ENCODE results near the gene SUCLG1. TPM values are rescaled to one million over a fixed set of nuclear protein-coding genes. Genes with fewer than 3 reads are reported as not detected.

The SUCLG1 gene
- polyA plus RNA-seq, 4 donors, result 224 to 777 (median 361) TPM

DNA sequence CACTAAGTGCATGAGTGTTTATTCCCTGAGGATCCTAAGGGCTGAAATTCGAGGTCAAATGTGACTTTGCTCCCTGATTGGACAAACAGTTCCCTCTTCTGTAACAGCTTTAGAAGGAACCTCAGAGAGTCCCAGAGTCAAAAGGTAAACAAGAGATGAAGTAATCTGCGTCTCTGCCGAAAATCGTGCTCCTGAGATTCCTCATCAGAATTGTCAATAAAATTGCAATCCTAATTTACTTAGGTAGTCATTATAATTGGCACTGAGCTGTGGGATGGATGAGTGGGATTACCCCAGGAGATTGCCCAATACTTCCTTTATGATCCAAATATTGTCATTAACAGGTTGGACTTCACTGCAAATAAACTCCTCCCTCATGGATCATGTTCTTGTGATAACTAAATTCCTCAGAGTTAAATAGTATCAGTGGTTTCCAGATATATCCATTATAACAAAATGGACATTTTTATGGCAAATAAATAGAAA is 907 bp upstream of the SUCLG1 start:
- Histone ChIP-seq H3K36me3 (ENCODE audit: control insufficient read depth in 3 of 3, insufficient read depth in 2 of 3, low read depth in 1 of 3, low read length in 3 of 3) (no peaks in the 10 kb centered on the region), H3K4me3 (ENCODE audit: low read depth in 1 of 3, low read length in 3 of 3) (peak overlapping the region in 2 of 3 donors; percentile 87 to 90), H3K27me3 (ENCODE audit: control insufficient read depth in 3 of 3, insufficient read depth in 3 of 3, low read length in 3 of 3) (no peaks in the 10 kb centered on the region), H3K4me1 (ENCODE audit: control insufficient read depth in 3 of 3, insufficient read depth in 2 of 3, low read depth in 1 of 3, low read length in 2 of 3) (peaks cover 3 to 34% (median 4%) of the 10 kb centered on the region in 3 donors), H3K27ac (ENCODE audit: low read depth in 1 of 3, low read length in 2 of 3) (peak overlapping the region in 1 of 3 donors; percentile 97), H3K9me3 (ENCODE audit: control insufficient read depth in 2 of 2, insufficient read depth in 1 of 2, low read depth in 1 of 2, low read length in 1 of 2) (no peaks in the 10 kb centered on the region)
- DNase-seq, result peak; percentile 33 to 56
- no peak for FAIRE-seq
- WGBS, 3 donors, result 5 to 13% (median 5%) methylated on average over 4 of the region's 4 CpGs

GRCh38 chr2:84458551-84459017 is 496 bp downstream of the SUCLG1 start:
- peaks cover 2 to 3% (median 3%) of the 10 kb centered on the region in 3 donors for H3K36me3 ChIP-seq (ENCODE audit: control insufficient read depth in 3 of 3, insufficient read depth in 2 of 3, low read depth in 1 of 3, low read length in 3 of 3)
- peaks cover 4 to 34% (median 6%) of the 10 kb centered on the region in 3 donors for H3K4me1 ChIP-seq (ENCODE audit: control insufficient read depth in 3 of 3, insufficient read depth in 2 of 3, low read depth in 1 of 3, low read length in 2 of 3)
- peak overlapping the region; percentile 87 to 90 (median 89) for H3K4me3 ChIP-seq (ENCODE audit: low read depth in 1 of 3, low read length in 3 of 3)
- WGBS, 3 donors, result 0% methylated on average over 16 of the region's 16 CpGs
- peak overlapping the region; percentile 72 to 97 (median 87) for H3K27ac ChIP-seq (ENCODE audit: low read depth in 1 of 3, low read length in 2 of 3)
- H3K27me3 ChIP-seq (ENCODE audit: control insufficient read depth in 3 of 3, insufficient read depth in 3 of 3, low read length in 3 of 3), result no peaks in the 10 kb centered on the region
- FAIRE-seq, result no peak
- no peaks in the 10 kb centered on the region for H3K9me3 ChIP-seq (ENCODE audit: control insufficient read depth in 2 of 2, insufficient read depth in 1 of 2, low read depth in 1 of 2, low read length in 1 of 2)
- DNase-seq, result peak; percentile 14 to 61

DNA sequence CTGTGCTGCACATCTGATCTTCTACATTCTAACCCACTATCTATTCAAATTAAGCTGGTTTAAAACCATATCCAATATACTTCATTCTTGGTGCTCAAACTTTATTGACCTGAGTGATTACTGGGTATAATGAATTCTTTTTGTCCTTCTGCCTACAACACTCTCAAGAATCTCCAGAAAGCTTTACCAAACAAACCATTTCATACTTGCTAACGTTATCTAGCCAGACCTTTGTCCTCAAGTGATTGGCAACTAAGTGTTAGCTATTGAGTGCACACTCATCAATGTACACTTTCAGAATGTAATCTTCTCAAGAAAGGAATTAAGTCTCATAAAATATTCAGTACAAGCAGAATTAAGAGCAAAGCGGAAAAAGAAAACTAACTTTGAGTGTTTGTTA is 1.4 kb downstream of the SUCLG1 start:
- peaks cover 3 to 6% (median 4%) of the 10 kb centered on the region in 3 donors for H3K36me3 ChIP-seq (ENCODE audit: control insufficient read depth in 3 of 3, insufficient read depth in 2 of 3, low read depth in 1 of 3, low read length in 3 of 3)
- H3K27ac ChIP-seq (ENCODE audit: low read depth in 1 of 3, low read length in 2 of 3), result peak overlapping the region in 2 of 3 donors; percentile 34 to 97
- DNase-seq (peak; percentile 66 to 78), FAIRE-seq (no peak)
- peaks cover 4 to 32% (median 6%) of the 10 kb centered on the region in 3 donors for H3K4me1 ChIP-seq (ENCODE audit: control insufficient read depth in 3 of 3, insufficient read depth in 2 of 3, low read depth in 1 of 3, low read length in 2 of 3)
- 11 to 43% (median 39%) methylated on average over 2 of the region's 2 CpGs for WGBS, 3 donors
- peak overlapping the region in 2 of 3 donors; percentile 87 to 90 for H3K4me3 ChIP-seq (ENCODE audit: low read depth in 1 of 3, low read length in 3 of 3)
- H3K9me3 ChIP-seq (ENCODE audit: control insufficient read depth in 2 of 2, insufficient read depth in 1 of 2, low read depth in 1 of 2, low read length in 1 of 2), result no peaks in the 10 kb centered on the region
- no peaks in the 10 kb centered on the region for H3K27me3 ChIP-seq (ENCODE audit: control insufficient read depth in 3 of 3, insufficient read depth in 3 of 3, low read length in 3 of 3)

DNA sequence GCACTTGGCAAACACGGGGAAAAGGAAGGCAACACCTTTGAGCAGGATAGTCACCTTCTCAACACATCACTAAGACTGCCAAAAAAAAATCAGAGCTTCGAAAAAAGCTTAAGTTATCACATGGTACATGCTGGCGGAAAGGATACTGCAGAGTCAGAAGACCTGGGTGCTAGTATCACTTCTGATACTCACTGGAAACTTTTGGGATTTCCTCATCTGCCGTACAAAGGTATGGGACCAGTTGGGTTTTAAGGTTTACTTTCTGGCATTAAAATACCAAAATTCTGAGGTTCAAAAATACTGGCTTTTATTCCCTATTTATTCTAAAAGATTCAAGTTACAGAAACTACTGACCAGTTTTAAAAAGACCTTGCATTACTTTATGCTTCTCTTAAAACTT is 2.9 kb downstream of the SUCLG1 start:
- WGBS, 3 donors, result 63 to 66% (median 65%) methylated on average over 4 of the region's 4 CpGs
- FAIRE-seq, result no peak
- H3K4me1 ChIP-seq (ENCODE audit: control insufficient read depth in 3 of 3, insufficient read depth in 2 of 3, low read depth in 1 of 3, low read length in 2 of 3), result peaks cover 3 to 21% (median 4%) of the 10 kb centered on the region in 3 donors
- H3K27me3 ChIP-seq (ENCODE audit: control insufficient read depth in 3 of 3, insufficient read depth in 3 of 3, low read length in 3 of 3), result no peaks in the 10 kb centered on the region
- peaks cover 3 to 6% (median 4%) of the 10 kb centered on the region in 3 donors for H3K36me3 ChIP-seq (ENCODE audit: control insufficient read depth in 3 of 3, insufficient read depth in 2 of 3, low read depth in 1 of 3, low read length in 3 of 3)
- no peak for DNase-seq
- no peaks in the 10 kb centered on the region for H3K9me3 ChIP-seq (ENCODE audit: control insufficient read depth in 2 of 2, insufficient read depth in 1 of 2, low read depth in 1 of 2, low read length in 1 of 2)
- H3K27ac ChIP-seq (ENCODE audit: low read depth in 1 of 3, low read length in 2 of 3), result peak overlapping the region in 1 of 3 donors; percentile 40
- no peak overlapping the region for H3K4me3 ChIP-seq (ENCODE audit: low read depth in 1 of 3, low read length in 3 of 3)

- no peaks in the 10 kb centered on the region for H3K9me3 ChIP-seq (ENCODE audit: control insufficient read depth in 2 of 2, insufficient read depth in 1 of 2, low read depth in 1 of 2, low read length in 1 of 2)
- no peak for FAIRE-seq
- 91 to 97% (median 91%) methylated on average over 2 of the region's 2 CpGs for WGBS, 3 donors
- DNase-seq, result no peak
- H3K4me1 ChIP-seq (ENCODE audit: control insufficient read depth in 3 of 3, insufficient read depth in 2 of 3, low read depth in 1 of 3, low read length in 2 of 3), result peaks cover 7 to 10% (median 7%) of the 10 kb centered on the region in 3 donors
- H3K4me3 ChIP-seq (ENCODE audit: low read depth in 1 of 3, low read length in 3 of 3), result no peak overlapping the region
- H3K27ac ChIP-seq (ENCODE audit: low read depth in 1 of 3, low read length in 2 of 3), result no peak overlapping the region
- H3K27me3 ChIP-seq (ENCODE audit: control insufficient read depth in 3 of 3, insufficient read depth in 3 of 3, low read length in 3 of 3), result no peaks in the 10 kb centered on the region
- peaks cover 3 to 9% (median 4%) of the 10 kb centered on the region in 3 donors for H3K36me3 ChIP-seq (ENCODE audit: control insufficient read depth in 3 of 3, insufficient read depth in 2 of 3, low read depth in 1 of 3, low read length in 3 of 3)
These were observed 4.5 kb downstream of the SUCLG1 start for GRCh38 chr2:84454581-84454980.

GRCh38 chr2:84452624-84453023 is 6.5 kb downstream of the SUCLG1 start:
- WGBS, 3 donors, result 90 to 97% (median 94%) methylated on average over 3 of the region's 3 CpGs
- no peaks in the 10 kb centered on the region for H3K9me3 ChIP-seq (ENCODE audit: control insufficient read depth in 2 of 2, insufficient read depth in 1 of 2, low read depth in 1 of 2, low read length in 1 of 2)
- H3K4me1 ChIP-seq (ENCODE audit: control insufficient read depth in 3 of 3, insufficient read depth in 2 of 3, low read depth in 1 of 3, low read length in 2 of 3), result peaks cover 7 to 10% (median 9%) of the 10 kb centered on the region in 3 donors
- H3K36me3 ChIP-seq (ENCODE audit: control insufficient read depth in 3 of 3, insufficient read depth in 2 of 3, low read depth in 1 of 3, low read length in 3 of 3), result peaks cover 4 to 12% (median 4%) of the 10 kb centered on the region in 3 donors
- no peak overlapping the region for H3K27ac ChIP-seq (ENCODE audit: low read depth in 1 of 3, low read length in 2 of 3)
- DNase-seq (no peak), FAIRE-seq (no peak)
- H3K27me3 ChIP-seq (ENCODE audit: control insufficient read depth in 3 of 3, insufficient read depth in 3 of 3, low read length in 3 of 3), result no peaks in the 10 kb centered on the region
- H3K4me3 ChIP-seq (ENCODE audit: low read depth in 1 of 3, low read length in 3 of 3), result no peak overlapping the region

GRCh38 chr2:84451579-84451978 is 7.5 kb downstream of the SUCLG1 start:
- Histone ChIP-seq H3K27ac (ENCODE audit: low read depth in 1 of 3, low read length in 2 of 3) (no peak overlapping the region), H3K4me1 (ENCODE audit: control insufficient read depth in 3 of 3, insufficient read depth in 2 of 3, low read depth in 1 of 3, low read length in 2 of 3) (peaks cover 4 to 7% (median 6%) of the 10 kb centered on the region in 3 donors), H3K4me3 (ENCODE audit: low read depth in 1 of 3, low read length in 3 of 3) (no peak overlapping the region), H3K36me3 (ENCODE audit: control insufficient read depth in 3 of 3, insufficient read depth in 2 of 3, low read depth in 1 of 3, low read length in 3 of 3) (peaks cover 4 to 12% (median 4%) of the 10 kb centered on the region in 3 donors), H3K9me3 (ENCODE audit: control insufficient read depth in 2 of 2, insufficient read depth in 1 of 2, low read depth in 1 of 2, low read length in 1 of 2) (no peaks in the 10 kb centered on the region), H3K27me3 (ENCODE audit: control insufficient read depth in 3 of 3, insufficient read depth in 3 of 3, low read length in 3 of 3) (no peaks in the 10 kb centered on the region)
- 70 to 83% (median 73%) methylated on average over 2 of the region's 2 CpGs for WGBS, 3 donors
- no peak for DNase-seq
- FAIRE-seq, result no peak

DNA sequence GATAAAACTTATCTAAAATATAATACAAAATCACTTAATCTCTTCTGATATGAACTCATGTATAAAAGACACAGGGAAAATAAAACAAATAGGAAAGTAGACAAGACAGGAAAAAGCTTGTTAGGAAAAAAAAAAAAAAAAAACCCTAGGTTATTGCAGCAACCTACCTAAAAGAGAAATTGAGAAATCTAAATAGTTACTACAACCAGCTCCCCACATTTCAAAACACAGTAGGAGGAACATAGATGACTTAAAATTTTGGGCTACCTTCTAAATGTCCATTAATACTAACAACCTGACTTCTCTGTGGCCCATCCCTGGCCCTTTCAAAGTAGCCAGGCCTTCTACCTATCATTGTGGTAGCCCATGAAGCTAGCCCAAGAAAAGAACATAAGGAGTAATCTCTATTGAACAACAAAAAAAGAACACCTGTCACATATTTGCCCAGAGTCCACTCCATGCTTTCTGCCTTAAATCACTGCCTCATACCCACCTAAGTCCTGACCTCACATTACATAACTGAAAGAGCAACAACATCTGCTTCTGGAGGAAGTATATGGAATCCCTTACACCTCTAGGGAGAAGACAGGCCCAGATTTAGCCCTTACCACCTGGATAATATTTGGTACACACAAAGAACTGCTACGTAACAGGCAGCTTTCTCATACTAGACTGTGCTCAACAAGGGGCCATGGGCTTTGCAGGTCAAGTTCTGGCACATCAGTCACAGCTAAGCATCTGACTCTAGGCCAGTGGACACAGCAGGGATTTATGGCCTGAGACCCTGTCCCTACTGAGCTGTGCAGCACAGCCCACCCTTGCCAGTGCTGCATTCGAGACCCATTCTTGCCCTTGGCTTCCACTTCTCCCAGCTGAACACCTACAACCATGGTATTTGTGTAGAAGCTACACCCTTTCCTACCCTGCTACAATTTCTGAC is 8.5 kb downstream of the SUCLG1 start:
- Histone ChIP-seq H3K4me3 (ENCODE audit: low read depth in 1 of 3, low read length in 3 of 3) (no peak overlapping the region), H3K27me3 (ENCODE audit: control insufficient read depth in 3 of 3, insufficient read depth in 3 of 3, low read length in 3 of 3) (no peaks in the 10 kb centered on the region), H3K4me1 (ENCODE audit: control insufficient read depth in 3 of 3, insufficient read depth in 2 of 3, low read depth in 1 of 3, low read length in 2 of 3) (peaks cover 4 to 7% (median 6%) of the 10 kb centered on the region in 3 donors), H3K9me3 (ENCODE audit: control insufficient read depth in 2 of 2, insufficient read depth in 1 of 2, low read depth in 1 of 2, low read length in 1 of 2) (no peaks in the 10 kb centered on the region), H3K36me3 (ENCODE audit: control insufficient read depth in 3 of 3, insufficient read depth in 2 of 3, low read depth in 1 of 3, low read length in 3 of 3) (peaks cover 4 to 16% (median 9%) of the 10 kb centered on the region in 3 donors), H3K27ac (ENCODE audit: low read depth in 1 of 3, low read length in 2 of 3) (no peak overlapping the region)
- 70 to 91% (median 79%) methylated on average over 2 of the region's 2 CpGs for WGBS, 3 donors
- DNase-seq (no peak), FAIRE-seq (no peak)

Data from small intestine (tissue), 7 donors.